Stimulated activated CD8-positive, alpha-beta memory T cell treated with anti-CD3 and anti-CD28 coated beads, Interleukin-12 subunit alpha, Interleukin-12 subunit beta, amount 100 ng/mL, for 4 hours (primary cell): ENCODE results near the gene BCAS3.
"Not testable (repeated sequence)": the region's sequence is repeated elsewhere in the genome, so short reads cannot be mapped to it uniquely, and the experiment has no call there.

Experiments used
- DNase-seq: peaks from one replicate; pipeline ENCODE4 v3.0.0-alpha.2; 2020; ENCODE audit warnings: low read depth

The BCAS3 gene

GRCh38 chr17:60677308-60678117, at the start of gene BCAS3:
BCAS3 (plus strand) TSS chr17:60677851.
- peak; percentile 91 for DNase-seq

DNA sequence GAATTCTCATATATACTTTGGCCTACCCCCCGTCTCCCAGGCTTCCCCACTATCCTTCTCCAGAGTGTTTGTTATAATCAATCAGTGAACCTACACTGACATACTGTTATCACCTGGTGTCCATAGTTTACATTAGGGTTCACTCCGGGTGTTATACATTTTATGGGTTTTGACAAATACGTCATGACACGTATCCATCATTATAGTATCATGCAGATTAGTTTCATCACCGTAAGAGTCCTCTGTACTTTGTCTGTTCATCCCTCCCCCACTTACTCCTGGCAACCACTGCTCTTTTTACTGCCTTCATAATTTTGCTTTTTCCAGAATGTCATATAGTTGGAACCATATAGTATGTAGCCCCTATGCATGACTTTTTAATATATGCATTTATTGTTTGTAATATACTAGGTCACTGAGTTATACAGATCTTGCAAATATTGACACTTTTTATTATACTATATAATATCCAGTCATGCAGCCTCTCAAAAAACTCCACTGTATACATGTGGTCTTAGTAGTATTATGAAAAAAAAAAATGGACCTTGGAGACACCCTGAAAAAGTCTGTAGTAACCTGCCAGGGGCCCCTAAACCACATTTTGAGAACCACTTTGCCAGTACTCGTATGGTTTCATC, 49.3 kb upstream of the BCAS3 start:
- DNase-seq, result no peak

GRCh38 chr17:60629120-60629519, 48.5 kb upstream of the BCAS3 start:
- no peak for DNase-seq

DNA sequence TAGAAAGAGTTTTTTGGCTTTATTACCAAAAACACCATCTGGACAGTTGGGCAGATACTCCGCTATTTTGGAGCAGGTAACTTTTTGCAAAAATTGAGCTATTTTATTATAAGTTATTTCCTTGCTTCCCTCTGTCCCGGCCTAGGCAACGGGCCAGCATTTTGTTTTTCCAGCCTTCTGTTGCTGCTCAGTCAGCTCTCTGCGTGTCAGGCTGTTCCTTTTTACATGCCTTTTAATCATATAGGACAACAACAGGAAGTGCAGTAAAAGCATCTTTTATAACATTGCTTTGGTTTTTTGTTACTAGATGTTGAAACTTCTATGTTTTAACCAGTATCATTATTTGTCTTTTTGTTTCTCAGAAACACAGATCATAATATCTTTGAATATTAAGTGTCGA, 47.3 kb upstream of the BCAS3 start:
- DNase-seq, result no peak

GRCh38 chr17:60631119-60631518, 46.5 kb upstream of the BCAS3 start:
- DNase-seq, result no peak

DNA sequence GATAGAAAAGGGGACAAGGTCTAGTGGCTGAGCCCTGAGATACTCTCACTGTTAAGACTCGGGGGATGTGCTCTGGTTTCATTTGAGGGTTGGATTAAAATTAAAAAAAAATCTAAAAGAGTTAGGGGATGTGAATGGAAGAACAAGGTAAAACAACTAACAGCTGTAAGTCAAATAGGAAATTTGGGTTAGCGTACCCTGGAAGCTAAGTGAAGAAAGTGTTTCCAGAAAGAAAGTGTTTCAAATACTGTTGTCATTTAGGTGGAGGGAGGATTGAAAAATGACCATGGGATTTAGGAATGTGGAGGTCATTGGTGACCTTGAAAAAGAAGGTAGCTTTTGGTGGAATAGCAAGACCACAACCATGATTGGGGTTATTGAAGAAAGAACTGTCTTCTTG, 40.0 kb upstream of the BCAS3 start:
- DNase-seq, result no peak

GRCh38 chr17:60639019-60639330, 38.7 kb upstream of the BCAS3 start:
- DNase-seq, result no peak

DNA sequence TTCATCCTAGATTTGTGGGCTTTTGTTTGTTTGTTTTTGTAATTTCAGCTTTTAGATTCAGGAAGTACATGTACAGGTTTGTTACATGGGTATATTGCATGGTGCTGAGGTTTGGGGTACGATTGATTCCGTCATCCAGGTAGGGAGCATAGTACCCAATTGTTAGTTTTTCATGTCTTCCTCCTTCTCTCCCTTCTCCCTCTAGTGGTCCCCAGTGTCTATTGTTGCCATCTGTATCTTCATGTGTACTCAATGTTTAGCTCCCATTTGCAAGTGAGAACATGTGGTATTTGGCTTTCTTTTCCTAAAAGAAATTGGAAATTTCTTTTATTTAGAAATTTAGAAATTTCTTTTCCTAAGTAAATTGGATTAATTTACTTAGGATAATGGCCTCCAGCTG, 37.1 kb upstream of the BCAS3 start:
- no peak for DNase-seq

DNA sequence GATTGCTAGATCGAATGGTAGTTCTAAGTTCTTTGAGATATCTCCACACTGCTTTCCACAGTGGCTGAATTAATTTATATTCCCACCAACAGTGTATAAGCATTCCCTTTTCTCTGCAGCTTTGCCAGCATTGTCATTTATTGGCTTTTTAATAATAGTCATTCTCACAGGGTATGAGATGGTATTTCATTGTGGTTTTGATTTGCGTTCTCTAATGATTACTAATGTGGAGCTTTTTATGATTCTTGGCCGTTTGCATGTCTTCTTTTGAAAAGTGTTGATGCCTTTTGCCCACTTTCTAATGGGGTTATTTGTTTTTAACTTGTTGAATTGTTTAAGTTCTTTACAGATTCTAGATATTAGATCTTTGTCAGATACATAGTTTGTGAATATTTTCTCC, 36.5 kb upstream of the BCAS3 start:
- DNase-seq, result no peak

DNA sequence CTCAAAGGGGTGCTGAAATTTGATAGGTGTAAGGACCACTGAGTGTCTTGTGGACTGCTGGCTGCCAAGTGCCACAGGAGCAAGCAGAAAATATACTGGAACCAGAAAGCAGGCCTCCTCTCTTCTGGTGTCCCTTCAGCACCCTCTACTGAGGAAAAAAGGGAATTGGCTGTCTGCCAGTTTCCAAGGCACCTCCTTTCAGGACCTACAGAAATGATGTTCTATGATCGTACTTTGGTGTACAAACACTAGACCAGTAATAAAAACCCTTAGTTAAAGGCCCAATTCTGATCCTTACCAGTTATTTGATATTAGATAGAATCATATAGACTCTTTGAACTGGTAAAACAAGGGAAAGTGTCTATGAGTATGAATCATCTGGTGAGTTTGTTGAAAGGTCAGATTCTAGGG, 35.8 kb upstream of the BCAS3 start:
- DNase-seq, result no peak

GRCh38 chr17:60645918-60646523, 31.6 kb upstream of the BCAS3 start:
- DNase-seq, result no peak

DNA sequence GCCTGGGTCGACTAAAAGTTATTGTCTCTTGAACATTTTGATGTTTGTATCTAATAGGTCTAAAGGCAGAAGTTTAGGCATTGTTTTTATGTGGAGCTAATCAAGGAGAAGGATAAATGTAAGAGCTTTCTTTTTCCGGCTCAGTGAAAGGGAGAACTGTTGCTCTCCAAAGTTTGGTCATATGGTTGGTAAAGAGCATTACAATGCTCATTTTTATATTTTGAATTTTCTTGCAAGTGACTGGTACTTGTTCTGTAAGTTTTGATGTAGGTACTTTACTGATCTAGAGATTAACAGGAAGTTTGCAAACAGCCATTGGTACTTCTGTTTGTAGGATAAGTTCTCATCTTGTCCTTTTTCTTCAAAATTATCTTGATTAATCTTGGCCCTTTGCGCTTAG, 30.9 kb upstream of the BCAS3 start:
- no peak for DNase-seq

DNA sequence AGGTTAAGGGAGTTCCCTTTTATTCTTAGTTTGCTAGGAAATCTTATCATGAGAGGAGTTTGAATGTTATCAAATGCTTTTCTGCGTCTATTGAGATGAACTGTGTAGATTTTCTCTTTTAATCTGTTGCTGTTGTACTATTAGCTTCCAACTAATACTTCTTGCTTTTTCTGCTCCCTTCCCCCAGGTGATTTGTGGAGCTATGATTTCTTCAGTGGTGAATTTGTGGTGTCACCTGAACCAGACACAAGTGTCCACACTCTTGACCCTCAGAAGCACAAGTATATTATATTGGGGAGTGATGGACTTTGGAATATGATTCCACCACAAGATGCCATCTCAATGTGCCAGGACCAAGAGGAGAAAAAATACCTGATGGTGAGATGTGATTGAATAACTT, 29.9 kb upstream of the BCAS3 start:
- DNase-seq, result no peak

DNA sequence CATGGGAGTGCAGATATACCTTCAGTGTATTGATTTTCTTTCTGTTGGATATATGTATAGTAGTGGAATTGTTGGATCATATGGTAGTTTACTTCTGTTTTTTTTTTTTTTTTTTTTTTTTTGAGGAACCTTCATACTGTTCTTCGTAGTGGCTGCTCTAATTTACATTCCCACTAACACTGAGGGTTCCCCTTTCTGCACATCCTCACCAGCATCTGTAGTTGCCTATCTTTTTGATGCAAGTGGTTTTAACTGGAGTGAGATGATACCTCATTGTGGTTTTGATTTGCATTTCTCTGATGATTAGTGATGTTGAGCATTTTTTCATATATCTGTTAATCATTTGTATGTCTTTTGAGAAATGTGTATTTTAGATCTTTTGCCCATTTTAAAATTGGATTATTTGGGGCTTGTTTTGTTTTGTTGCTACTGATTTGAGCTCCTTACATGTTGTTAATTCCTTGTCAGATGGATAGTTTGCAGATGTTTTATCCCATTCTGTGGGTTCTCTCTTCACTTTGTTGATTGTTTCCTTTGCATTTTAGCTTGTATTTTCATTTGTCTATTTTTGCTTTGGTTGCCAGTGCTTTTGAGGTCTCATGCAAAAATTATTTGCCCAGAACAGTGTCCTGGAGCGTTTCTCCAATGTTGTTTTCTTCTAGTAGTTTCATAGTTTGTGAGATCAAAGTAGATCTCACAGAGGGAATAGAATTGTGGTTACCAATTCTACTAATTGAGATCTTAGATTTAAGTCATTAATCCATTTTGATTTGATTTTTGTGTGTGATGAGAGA, 25.0 kb upstream of the BCAS3 start:
- no peak for DNase-seq

- DNase-seq, result no peak
Observed at GRCh38 chr17:60653569-60653968, 24.1 kb upstream of the BCAS3 start.

- DNase-seq, result no peak
Observed at GRCh38 chr17:60656499-60656898, 21.2 kb upstream of the BCAS3 start.

GRCh38 chr17:60659156-60659555, 18.5 kb upstream of the BCAS3 start:
- DNase-seq, result no peak

DNA sequence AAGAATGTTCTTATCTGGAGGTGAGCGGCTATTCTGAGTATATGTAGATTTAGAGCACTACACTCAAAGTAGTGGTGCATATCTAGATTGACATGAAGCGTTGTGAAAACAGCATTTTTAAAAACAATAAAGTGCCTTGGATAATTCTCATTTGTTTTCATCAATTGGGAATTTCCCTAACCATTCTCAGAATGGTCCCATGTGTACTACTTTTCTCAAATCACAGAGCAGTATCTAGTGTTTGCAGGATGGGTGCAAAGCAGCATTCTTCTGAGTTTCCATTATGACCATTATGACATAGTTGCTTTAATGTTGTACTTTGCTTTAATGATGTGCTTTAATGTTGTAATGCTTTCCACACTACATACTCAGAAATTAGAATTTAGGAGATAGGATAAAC, 16.2 kb upstream of the BCAS3 start:
- DNase-seq, result no peak

GRCh38 chr17:60664022-60664421, 13.6 kb upstream of the BCAS3 start:
- no peak for DNase-seq

DNA sequence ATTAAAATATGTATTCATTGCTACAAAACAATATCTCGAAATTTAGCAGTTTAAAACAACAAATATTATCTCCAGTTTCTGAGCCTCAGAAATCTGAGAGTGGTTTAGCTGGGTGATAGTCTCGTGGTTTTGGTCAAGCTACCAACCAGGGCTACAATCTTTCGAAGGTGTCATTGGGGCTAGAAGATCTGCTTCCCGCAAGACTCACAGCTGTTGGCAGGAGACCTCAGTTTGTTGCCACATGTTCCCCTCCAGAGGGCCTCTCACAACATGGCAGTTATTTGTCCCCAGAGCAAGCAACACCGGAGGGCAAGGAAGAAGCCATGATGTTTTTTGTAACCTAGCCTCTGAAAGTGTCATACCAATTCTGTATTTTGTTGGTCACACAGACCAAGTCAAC, 12.0 kb upstream of the BCAS3 start:
- no peak for DNase-seq

GRCh38 chr17:60668741-60669140, 8.9 kb upstream of the BCAS3 start:
- DNase-seq, result not testable (repeated sequence)

GRCh38 chr17:60671482-60671881, 6.2 kb upstream of the BCAS3 start:
- DNase-seq, result no peak

GRCh38 chr17:60674637-60675036, 3.0 kb upstream of the BCAS3 start:
- DNase-seq, result not testable (repeated sequence)
